Trophoblast cell (in vitro differentiated cells and primary cell): ENCODE measurements around the gene CNPY1.
"Not testable (repeated sequence)": the region's sequence is repeated elsewhere in the genome, so short reads cannot be mapped to it uniquely, and the experiment has no call there.

Experiments used
- DNase-seq, 2 donors: peaks; one replicate each; pipeline ENCODE4 v3.0.0-alpha.2; 2016
- H2AFZ ChIP-seq: 2 replicates; pipeline ENCODE4 v1.6.1; 2013; ENCODE audit warnings: low read length, moderate library complexity, mild to moderate bottlenecking; ENCODE audit not compliant: insufficient read depth, poor library complexity
- H2AK5ac ChIP-seq: 2 replicates; pipeline ENCODE4 v1.6.1; 2013; ENCODE audit warnings: mild to moderate bottlenecking, low read length
- H2BK120ac ChIP-seq: 2 replicates; pipeline ENCODE4 v1.6.1; 2013; ENCODE audit warnings: low read length, mild to moderate bottlenecking, moderate library complexity; ENCODE audit not compliant: insufficient read depth, poor library complexity
- H2BK12ac ChIP-seq: 2 replicates; pipeline ENCODE4 v1.6.1; 2013; ENCODE audit warnings: mild to moderate bottlenecking, low read length, moderate library complexity
- H2BK5ac ChIP-seq: 2 replicates; pipeline ENCODE4 v1.6.1; 2013; ENCODE audit warnings: low read length, low read depth, moderate library complexity, mild to moderate bottlenecking; ENCODE audit not compliant: poor library complexity
- H3K14ac ChIP-seq: 2 replicates; pipeline ENCODE4 v1.6.1; 2013; ENCODE audit warnings: mild to moderate bottlenecking, low read length
- H3K18ac ChIP-seq: 2 replicates; pipeline ENCODE4 v1.6.1; 2013; ENCODE audit warnings: mild to moderate bottlenecking, low read length
- H3K23ac ChIP-seq: 2 replicates; pipeline ENCODE4 v1.6.1; 2013; ENCODE audit warnings: low read length
- H3K27ac ChIP-seq: 2 replicates; pipeline ENCODE4 v1.5.1; 2013; ENCODE audit warnings: low read depth, mild to moderate bottlenecking, inconsistent platforms, low read length, moderate library complexity
- H3K27me3 ChIP-seq: 2 replicates; pipeline ENCODE4 v1.6.1; 2013; ENCODE audit warnings: inconsistent platforms, mild to moderate bottlenecking, low read length, moderate library complexity; ENCODE audit not compliant: insufficient read depth
- H3K36me3 ChIP-seq, 2 experiments: 1 replicate in 1 of 2; 2 replicates in 1 of 2; pipeline ENCODE4 v1.6.1; 2013; ENCODE audit warnings: low read length in 2 of 2, mild to moderate bottlenecking in 2 of 2, moderate library complexity in 1 of 2; ENCODE audit not compliant: insufficient read depth in 2 of 2, control insufficient read depth in 1 of 2
- H3K4ac ChIP-seq: 2 replicates; pipeline ENCODE4 v1.6.1; 2013; ENCODE audit warnings: low read depth, mild to moderate bottlenecking, low read length, moderate library complexity
- H3K4me1 ChIP-seq, 2 experiments: 1 replicate in 1 of 2; 2 replicates in 1 of 2; pipeline ENCODE4 v1.6.1; 2013; ENCODE audit warnings: low read length in 2 of 2, mild to moderate bottlenecking in 2 of 2, moderate library complexity in 1 of 2; ENCODE audit not compliant: insufficient read depth in 2 of 2, control insufficient read depth in 1 of 2
- H3K4me2 ChIP-seq: 2 replicates; pipeline ENCODE4 v1.6.1; 2013; ENCODE audit warnings: inconsistent platforms, mild to moderate bottlenecking, low read length, moderate library complexity
- H3K4me3 ChIP-seq: 2 replicates; pipeline ENCODE4 v1.5.1; 2013; ENCODE audit warnings: mild to moderate bottlenecking, low read depth, low read length, inconsistent platforms
- H3K79me1 ChIP-seq: one replicate; pipeline ENCODE4 v1.6.1; 2013; ENCODE audit warnings: low read length
- H3K79me2 ChIP-seq: 2 replicates; pipeline ENCODE4 v1.6.1; 2013; ENCODE audit warnings: low read length, mild to moderate bottlenecking; ENCODE audit not compliant: control insufficient read depth, insufficient read depth, poor library complexity
- H3K9ac ChIP-seq: 2 replicates; pipeline ENCODE4 v1.6.1; 2013; ENCODE audit warnings: mild to moderate bottlenecking, low read length
- H3K9me3 ChIP-seq: 2 replicates; pipeline ENCODE4 v1.6.1; 2013; ENCODE audit warnings: low read depth, mild to moderate bottlenecking, control low read depth, inconsistent platforms, low read length; ENCODE audit not compliant: insufficient read depth
- H4K12ac ChIP-seq: 2 replicates; pipeline ENCODE4 v1.6.1; 2013; ENCODE audit warnings: low read depth, mild to moderate bottlenecking, low read length, moderate library complexity
- H4K8ac ChIP-seq: 2 replicates; pipeline ENCODE4 v1.6.1; 2013; ENCODE audit warnings: low read depth, mild to moderate bottlenecking, low read length, moderate library complexity
- H4K91ac ChIP-seq: one replicate; pipeline ENCODE4 v1.6.1; 2013; ENCODE audit warnings: low read depth, mild to moderate bottlenecking, low read length, moderate library complexity
- WGBS: extraction: QIAGEN DNeasy Blood & Tissue Kit; methylation state at CpG from one replicate; pipeline ENCODE4 v1.1.7; 2013; ENCODE audit warnings: missing lambda C conversion rate; ENCODE audit not compliant: insufficient read length, insufficient coverage; ENCODE audit errors: extremely low coverage; 5-methylcytosine and 5-hydroxymethylcytosine counted together

CNPY1 gene

GRCh38 chr7:155565596-155565995, 19.2 kb upstream of the CNPY1 start:
- Histone ChIP-seq H3K14ac (no peak overlapping the region), H3K27me3 (no peaks in the 10 kb centered on the region), H4K91ac (no peak overlapping the region), H2AK5ac (no peak overlapping the region), H4K12ac (no peak overlapping the region), H3K79me2 (no peaks in the 10 kb centered on the region), H3K4me1 (peaks cover 0 to 6% of the 10 kb centered on the region in 2 experiments), H2BK120ac (no peak overlapping the region), H3K36me3 (no peaks in the 10 kb centered on the region), H3K4ac (no peak overlapping the region), H3K79me1 (no peaks in the 10 kb centered on the region), H3K9ac (no peak overlapping the region), H2AFZ (no peak overlapping the region), H3K4me3 (no peak overlapping the region), H4K8ac (no peak overlapping the region), H3K4me2 (no peak overlapping the region), H3K9me3 (no peaks in the 10 kb centered on the region), H2BK12ac (no peak overlapping the region), H3K27ac (no peak overlapping the region), H3K18ac (no peak overlapping the region), H3K23ac (no peak overlapping the region), H2BK5ac (no peak overlapping the region)
- WGBS, result no CpG with 5 or more reads among the region's 10 CpGs
- DNase-seq, result no peak

- not testable (repeated sequence) for H2AFZ ChIP-seq, H2BK120ac ChIP-seq, H2BK5ac ChIP-seq, DNase-seq, H2BK12ac ChIP-seq, H3K79me2 ChIP-seq, H3K4me3 ChIP-seq, H3K9ac ChIP-seq, H3K36me3 ChIP-seq, H4K8ac ChIP-seq, H3K4ac ChIP-seq, H2AK5ac ChIP-seq, H3K9me3 ChIP-seq, H3K79me1 ChIP-seq, H4K12ac ChIP-seq, H3K27me3 ChIP-seq, H3K4me2 ChIP-seq, H3K18ac ChIP-seq, H3K14ac ChIP-seq, H3K4me1 ChIP-seq, H3K23ac ChIP-seq, H4K91ac ChIP-seq, H3K27ac ChIP-seq
- no CpG with 5 or more reads among the region's 10 CpGs for WGBS
Measured at GRCh38 chr7:155562976-155563375, 16.6 kb upstream of the CNPY1 start.

- Histone ChIP-seq H3K4ac (no peak overlapping the region), H3K23ac (no peak overlapping the region), H4K12ac (no peak overlapping the region), H3K79me1 (no peaks in the 10 kb centered on the region), H3K79me2 (no peaks in the 10 kb centered on the region), H3K18ac (no peak overlapping the region), H3K9me3 (peaks cover 2% of the 10 kb centered on the region), H3K36me3 (no peaks in the 10 kb centered on the region), H2BK5ac (no peak overlapping the region), H3K27me3 (no peaks in the 10 kb centered on the region), H3K14ac (no peak overlapping the region), H3K9ac (no peak overlapping the region), H2AFZ (no peak overlapping the region), H2AK5ac (no peak overlapping the region), H4K91ac (no peak overlapping the region), H3K4me2 (no peak overlapping the region), H3K4me3 (no peak overlapping the region), H2BK120ac (no peak overlapping the region), H3K4me1 (no peaks in the 10 kb centered on the region), H3K27ac (no peak overlapping the region), H4K8ac (no peak overlapping the region), H2BK12ac (no peak overlapping the region)
- no peak for DNase-seq
- WGBS, result no CpG with 5 or more reads among the region's 9 CpGs
Measured at GRCh38 chr7:155562106-155562505, 15.7 kb upstream of the CNPY1 start.

GRCh38 chr7:155560982-155561686, 14.8 kb upstream of the CNPY1 start:
- no peak overlapping the region for H2AFZ ChIP-seq
- no peak overlapping the region for H2BK5ac ChIP-seq
- no peaks in the 10 kb centered on the region for H3K36me3 ChIP-seq
- H3K79me2 ChIP-seq, result no peaks in the 10 kb centered on the region
- no peak overlapping the region for H4K8ac ChIP-seq
- H4K12ac ChIP-seq, result no peak overlapping the region
- no peak overlapping the region for H2AK5ac ChIP-seq
- H2BK12ac ChIP-seq, result no peak overlapping the region
- H3K4me2 ChIP-seq, result no peak overlapping the region
- no peak overlapping the region for H3K23ac ChIP-seq
- no peaks in the 10 kb centered on the region for H3K27me3 ChIP-seq
- no peak overlapping the region for H4K91ac ChIP-seq
- no peak overlapping the region for H3K18ac ChIP-seq
- H3K4ac ChIP-seq, result no peak overlapping the region
- WGBS, result no CpG with 5 or more reads among the region's 18 CpGs
- no peak overlapping the region for H3K4me3 ChIP-seq
- H2BK120ac ChIP-seq, result no peak overlapping the region
- H3K14ac ChIP-seq, result no peak overlapping the region
- H3K4me1 ChIP-seq, result no peaks in the 10 kb centered on the region
- H3K27ac ChIP-seq, result no peak overlapping the region
- H3K9ac ChIP-seq, result no peak overlapping the region
- DNase-seq, result no peak
- peaks cover 2% of the 10 kb centered on the region for H3K9me3 ChIP-seq
- no peaks in the 10 kb centered on the region for H3K79me1 ChIP-seq
